CD4-positive, alpha-beta memory T cell (primary cell): ENCODE measurements around the gene MRTFA. TPM values are rescaled to one million over a fixed set of nuclear protein-coding genes. Genes with fewer than 3 reads are reported as not detected.

Experiments used
- CTCF ChIA-PET: fragments of 350-600 bp; sonication (Branson Sonifier 250); formaldehyde crosslinking; loops from one replicate; lab custom pipeline; 2021; ENCODE audit warnings: inconsistent platforms; ENCODE audit not compliant: partially characterized antibody; lab: Charles Lee
- POLR2A ChIA-PET: fragments of 350-600 bp; sonication (Branson Sonifier 250); formaldehyde crosslinking; loops from one replicate; lab custom pipeline; 2021; ENCODE audit not compliant: partially characterized antibody; lab: Charles Lee
- DNase-seq, 5 donors: peaks; one replicate each; pipeline versions ENCODE4 v3.0.0 to v3.0.0-alpha.2; 2020 to 2022; ENCODE audit warnings: mixed read lengths in 1 of 5
- H3K27ac ChIP-seq: one replicate; pipeline ENCODE4 v1.7.0; 2013; ENCODE audit warnings: low read depth, low read length
- H3K27me3 ChIP-seq: 2 replicates; pipeline ENCODE4 v1.7.0; 2013; ENCODE audit warnings: mild to moderate bottlenecking, low read length, moderate library complexity; ENCODE audit not compliant: insufficient read depth
- H3K36me3 ChIP-seq: 2 replicates; pipeline ENCODE4 v1.7.0; 2013; ENCODE audit warnings: mild to moderate bottlenecking, low read length, moderate library complexity; ENCODE audit not compliant: insufficient read depth
- H3K4me1 ChIP-seq: 2 replicates; pipeline ENCODE4 v1.7.0; 2013; ENCODE audit warnings: mild to moderate bottlenecking, low read length, moderate library complexity; ENCODE audit not compliant: insufficient read depth
- H3K4me3 ChIP-seq, 2 donors: one replicate each; pipeline ENCODE4 v1.7.0; 2013; ENCODE audit warnings: low read length in 2 of 2, mild to moderate bottlenecking in 1 of 2
- H3K9me3 ChIP-seq, 2 donors: one replicate each; pipeline ENCODE4 v1.7.0; 2013; ENCODE audit warnings: low read length in 2 of 2, control low read depth in 1 of 2; ENCODE audit not compliant: control insufficient read depth in 1 of 2
- H3K27ac Mint-ChIP-seq, 7 donors: one replicate each; pipeline ENCODE4 v1.8.0; 2020 to 2021; ENCODE audit warnings: mixed read lengths in 7 of 7, mild to moderate bottlenecking in 6 of 7, inconsistent platforms in 3 of 7, moderate library complexity in 3 of 7
- H3K27me3 Mint-ChIP-seq, 2 donors: one replicate each; pipeline ENCODE4 v1.8.0; 2020 to 2021; ENCODE audit warnings: mixed read lengths in 2 of 2
- H3K36me3 Mint-ChIP-seq, 2 donors: one replicate each; pipeline ENCODE4 v1.8.0; 2020 to 2021; ENCODE audit warnings: mixed read lengths in 2 of 2, inconsistent platforms in 1 of 2, mild to moderate bottlenecking in 1 of 2
- H3K4me1 Mint-ChIP-seq, 4 donors: one replicate each; pipeline ENCODE4 v1.8.0; 2020 to 2021; ENCODE audit warnings: mixed read lengths in 4 of 4, mild to moderate bottlenecking in 1 of 4
- H3K4me3 Mint-ChIP-seq, 8 donors: one replicate each; pipeline ENCODE4 v1.8.0; 2020 to 2021; ENCODE audit warnings: mixed read lengths in 8 of 8, mild to moderate bottlenecking in 7 of 8, moderate library complexity in 6 of 8, inconsistent platforms in 3 of 8
- H3K9me3 Mint-ChIP-seq, 8 donors: one replicate each; pipeline ENCODE4 v1.8.0; 2020 to 2021; ENCODE audit warnings: mixed read lengths in 8 of 8, mild to moderate bottlenecking in 5 of 8, inconsistent platforms in 3 of 8, moderate library complexity in 1 of 8
- intact Hi-C: fragments of 100-400 bp; cut with micrococcal nuclease; formaldehyde crosslinking; loops from one replicate; pipeline ENCODE4 v1.15.1; 2023
- polyA plus RNA-seq, 2 donors: library from polyadenylated mRNA; unstranded; fragments of 300-500 nt; fragmentation: Illumina TruSeq; gene quantifications; one replicate each; pipeline ENCODE4 v1.2.3, GENCODE V29; 2021
- total RNA-seq, 2 experiments: library from RNA; stranded (reverse); gene quantifications; one replicate each; pipeline ENCODE4 v1.2.3, GENCODE V29; 2021

Gene MRTFA
- total and polyA plus RNA-seq, 4 experiments from 2014 or later: 5.3 to 91.6 (median 50.9) TPM

DNA sequence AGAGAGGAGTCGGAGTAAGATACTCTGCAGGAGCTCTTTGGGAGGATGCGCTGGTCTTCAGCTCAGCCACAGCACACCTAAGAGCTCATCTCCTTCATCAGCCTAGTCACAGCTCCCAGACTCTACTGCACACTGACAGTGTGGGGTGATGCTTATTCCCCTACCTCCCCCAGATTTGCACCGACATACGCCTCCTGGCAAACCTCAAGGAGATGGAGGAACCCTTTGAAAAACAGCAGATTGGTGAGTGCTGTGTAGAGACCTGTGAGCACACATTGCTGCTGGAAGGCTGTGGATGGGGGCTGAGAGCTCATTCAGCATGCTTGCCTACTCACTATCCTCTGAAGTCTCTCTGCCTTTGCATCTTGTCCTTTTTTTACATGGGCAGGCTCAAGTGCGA, 275.4 kb downstream of the MRTFA start:
- Mint-ChIP-seq H3K9me3 (no peaks in the 10 kb centered on the region), H3K4me3 (no peak overlapping the region), H3K36me3 (peaks cover 79 to 82% of the 10 kb centered on the region in 2 donors), H3K27ac (no peak overlapping the region), H3K27me3 (no peaks in the 10 kb centered on the region), H3K4me1 (peaks cover 0 to 9% (median 4%) of the 10 kb centered on the region in 4 donors)
- Histone ChIP-seq H3K9me3 (no peaks in the 10 kb centered on the region), H3K4me3 (no peak overlapping the region), H3K27ac (no peak overlapping the region), H3K27me3 (no peaks in the 10 kb centered on the region), H3K4me1 (no peaks in the 10 kb centered on the region), H3K36me3 (peaks cover 88% of the 10 kb centered on the region)
- DNase-seq: no peak
- POLR2A ChIA-PET: interaction anchor here (0.8 to 1.3 kb wide), 2 partner anchors 14 to 39 kb away, joined by 3 read pairs; no protein-coding TSS in a partner anchor
- CTCF ChIA-PET: interaction anchor here (1.2 kb wide), 1 partner anchor 12 kb away, joined by 3 read pairs; no protein-coding TSS in a partner anchor
- intact Hi-C loops: no loop called here

Other genes with a start within 250 kb of the MRTFA start
- not detected for gene MCHR1, start 42.8 kb upstream of the MRTFA start, total RNA-seq
- gene MCHR1, start 42.8 kb upstream of the MRTFA start, polyA plus RNA-seq: not detected
- 10 to 100 TPM; 15.4 to 15.6 TPM for gene SLC25A17, start 182.6 kb upstream of the MRTFA start, total RNA-seq
- 10 to 100 TPM; 17.4 to 19.5 TPM for gene SLC25A17, start 182.6 kb upstream of the MRTFA start, polyA plus RNA-seq
- 100 to 1,000 TPM; 161 to 168 TPM for gene ST13, start 219.9 kb upstream of the MRTFA start, total RNA-seq
- gene ST13, start 219.9 kb upstream of the MRTFA start, polyA plus RNA-seq: 100 to 1,000 TPM; 168 to 174 TPM
- gene XPNPEP3, start 220.4 kb upstream of the MRTFA start, total RNA-seq: 10 to 100 TPM; 18.6 to 20.0 TPM
- 1 to 10 TPM; 3.7 to 9.0 TPM for gene XPNPEP3, start 220.4 kb upstream of the MRTFA start, polyA plus RNA-seq
- not detected for gene DNAJB7, start 225.4 kb upstream of the MRTFA start, total RNA-seq
- not detected for gene DNAJB7, start 225.4 kb upstream of the MRTFA start, polyA plus RNA-seq